ENCODE measurements around the gene QPCTL. TPM values are rescaled to one million over a fixed set of nuclear protein-coding genes. Genes with fewer than 3 reads are reported as not detected.
A peak's percentile ranks its signal among the peaks of the same experiment; 100 is the strongest.

Gene QPCTL
- total and polyA plus RNA-seq, 9 of the 15 experiments (the other 6 are each of a cell fraction or from before 2014, with no cell fraction given) = 0.99 to 31.3 (median 12.7) TPM

DNA sequence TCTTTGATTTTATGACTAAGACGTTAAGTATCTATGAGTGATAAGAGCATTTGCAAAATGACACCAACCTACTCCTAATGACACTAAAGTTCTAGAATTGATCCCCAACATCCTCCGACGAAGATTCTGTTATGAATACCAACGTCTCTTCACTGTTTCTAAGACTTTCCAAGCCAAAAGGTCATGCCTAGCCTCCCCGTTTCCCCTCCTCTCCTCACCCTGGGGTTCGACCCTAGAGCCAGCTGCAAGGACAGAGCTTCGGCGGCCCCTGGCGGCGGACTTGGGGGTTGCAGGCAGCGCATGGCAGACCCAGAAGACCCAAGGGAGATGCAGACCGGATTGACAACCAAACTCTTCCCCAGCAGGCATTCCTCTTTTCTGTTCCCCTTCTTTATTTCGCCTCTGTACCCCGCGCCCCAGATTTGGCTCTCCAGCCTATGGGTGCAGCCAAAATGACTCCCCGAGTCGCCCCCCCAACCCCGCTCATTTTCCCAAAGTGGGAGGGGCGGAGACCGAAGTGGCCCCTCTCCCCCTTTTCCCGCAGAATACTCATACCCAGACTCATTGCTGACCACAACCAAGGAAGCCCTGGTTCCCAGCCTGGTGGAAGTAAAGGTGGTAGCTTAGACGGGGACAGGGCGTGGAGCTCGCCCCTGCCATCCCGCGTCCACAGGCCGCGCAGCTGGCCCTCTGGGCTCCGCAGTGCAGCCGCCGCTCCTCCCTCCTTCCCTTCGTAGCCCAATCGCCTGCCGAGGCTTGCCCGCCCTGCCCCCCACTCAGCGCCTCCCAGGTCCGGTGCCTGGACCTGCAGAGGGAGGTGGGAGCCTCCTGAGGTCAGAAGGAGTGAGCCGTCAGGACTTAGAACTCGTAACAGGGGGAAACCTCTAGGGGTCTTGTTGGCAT lies 49.2 kb upstream of the QPCTL start (continued):
- no peak for TF ChIP-seq FOXK1 (CRISPR knock-in tag; IDR thresholded peaks at IDR 0.05; ENCODE audit: borderline replicate concordance)
- no peak for TF ChIP-seq ZSCAN32 (CRISPR knock-in tag; IDR thresholded peaks at IDR 0.05)
- no peak for TF ChIP-seq SRSF3 (IDR thresholded peaks at IDR 0.05; ENCODE audit: insufficient read depth, low read length)
- TF ChIP-seq ZSCAN29 (IDR thresholded peaks at IDR 0.05) = no peak
- TF ChIP-seq ADNP (tag; IDR thresholded peaks at IDR 0.05) = no peak
- TF ChIP-seq RAD21 (CRISPR knock-in tag; conservative IDR thresholded peaks at IDR 0.05 in 1 of 2, IDR thresholded peaks at IDR 0.05 in 1 of 2) = peak; percentile 95 to 96
- no peak for TF ChIP-seq BCL6 (CRISPR knock-in tag; IDR thresholded peaks at IDR 0.05)
- no peak for TF ChIP-seq ZFP30 (CRISPR knock-in tag; IDR thresholded peaks at IDR 0.05; ENCODE audit: borderline replicate concordance)
- TF ChIP-seq, protein P1, sequence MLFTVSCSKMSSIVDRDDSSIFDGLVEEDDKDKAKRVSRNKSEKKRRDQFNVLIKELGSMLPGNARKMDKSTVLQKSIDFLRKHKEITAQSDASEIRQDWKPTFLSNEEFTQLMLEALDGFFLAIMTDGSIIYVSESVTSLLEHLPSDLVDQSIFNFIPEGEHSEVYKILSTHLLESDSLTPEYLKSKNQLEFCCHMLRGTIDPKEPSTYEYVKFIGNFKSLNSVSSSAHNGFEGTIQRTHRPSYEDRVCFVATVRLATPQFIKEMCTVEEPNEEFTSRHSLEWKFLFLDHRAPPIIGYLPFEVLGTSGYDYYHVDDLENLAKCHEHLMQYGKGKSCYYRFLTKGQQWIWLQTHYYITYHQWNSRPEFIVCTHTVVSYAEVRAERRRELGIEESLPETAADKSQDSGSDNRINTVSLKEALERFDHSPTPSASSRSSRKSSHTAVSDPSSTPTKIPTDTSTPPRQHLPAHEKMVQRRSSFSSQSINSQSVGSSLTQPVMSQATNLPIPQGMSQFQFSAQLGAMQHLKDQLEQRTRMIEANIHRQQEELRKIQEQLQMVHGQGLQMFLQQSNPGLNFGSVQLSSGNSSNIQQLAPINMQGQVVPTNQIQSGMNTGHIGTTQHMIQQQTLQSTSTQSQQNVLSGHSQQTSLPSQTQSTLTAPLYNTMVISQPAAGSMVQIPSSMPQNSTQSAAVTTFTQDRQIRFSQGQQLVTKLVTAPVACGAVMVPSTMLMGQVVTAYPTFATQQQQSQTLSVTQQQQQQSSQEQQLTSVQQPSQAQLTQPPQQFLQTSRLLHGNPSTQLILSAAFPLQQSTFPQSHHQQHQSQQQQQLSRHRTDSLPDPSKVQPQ (CRISPR knock-in tag; IDR thresholded peaks at IDR 0.05; ENCODE audit: borderline replicate concordance) = no peak
- TF ChIP-seq, protein P2, sequence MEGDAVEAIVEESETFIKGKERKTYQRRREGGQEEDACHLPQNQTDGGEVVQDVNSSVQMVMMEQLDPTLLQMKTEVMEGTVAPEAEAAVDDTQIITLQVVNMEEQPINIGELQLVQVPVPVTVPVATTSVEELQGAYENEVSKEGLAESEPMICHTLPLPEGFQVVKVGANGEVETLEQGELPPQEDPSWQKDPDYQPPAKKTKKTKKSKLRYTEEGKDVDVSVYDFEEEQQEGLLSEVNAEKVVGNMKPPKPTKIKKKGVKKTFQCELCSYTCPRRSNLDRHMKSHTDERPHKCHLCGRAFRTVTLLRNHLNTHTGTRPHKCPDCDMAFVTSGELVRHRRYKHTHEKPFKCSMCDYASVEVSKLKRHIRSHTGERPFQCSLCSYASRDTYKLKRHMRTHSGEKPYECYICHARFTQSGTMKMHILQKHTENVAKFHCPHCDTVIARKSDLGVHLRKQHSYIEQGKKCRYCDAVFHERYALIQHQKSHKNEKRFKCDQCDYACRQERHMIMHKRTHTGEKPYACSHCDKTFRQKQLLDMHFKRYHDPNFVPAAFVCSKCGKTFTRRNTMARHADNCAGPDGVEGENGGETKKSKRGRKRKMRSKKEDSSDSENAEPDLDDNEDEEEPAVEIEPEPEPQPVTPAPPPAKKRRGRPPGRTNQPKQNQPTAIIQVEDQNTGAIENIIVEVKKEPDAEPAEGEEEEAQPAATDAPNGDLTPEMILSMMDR (IDR thresholded peaks at IDR 0.05 in 2 of 3, conservative IDR thresholded peaks at IDR 0.05 in 1 of 3; ENCODE audit: insufficient read depth in 2 of 3, low read depth in 1 of 3, low read length in 3 of 3) = peak; percentile 96 to 99 (median 97)
- TF ChIP-seq EP400 (IDR thresholded peaks at IDR 0.05) = no peak
- TF ChIP-seq, protein P3, sequence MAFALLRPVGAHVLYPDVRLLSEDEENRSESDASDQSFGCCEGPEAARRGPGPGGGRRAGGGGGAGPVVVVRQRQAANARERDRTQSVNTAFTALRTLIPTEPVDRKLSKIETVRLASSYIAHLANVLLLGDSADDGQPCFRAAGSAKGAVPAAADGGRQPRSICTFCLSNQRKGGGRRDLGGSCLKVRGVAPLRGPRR (CRISPR knock-in tag; IDR thresholded peaks at IDR 0.05) = no peak
- TF ChIP-seq ERF (CRISPR knock-in tag; IDR thresholded peaks at IDR 0.05) = no peak
- TF ChIP-seq NR2C2 (CRISPR knock-in tag; IDR thresholded peaks at IDR 0.05) = no peak
- no peak; the same call in 1 of the 2 replicates for TF ChIP-seq NR2C2 (tag; IDR thresholded peaks at IDR 0.05)
- TF ChIP-seq ZNF347 (CRISPR knock-in tag; IDR thresholded peaks at IDR 0.05; ENCODE audit: low read depth) = no peak
- no peak for TF ChIP-seq FOXA1 (IDR thresholded peaks at IDR 0.05; ENCODE audit: borderline replicate concordance)

All from K562 (cell line).